IPS-18a (cell line): ENCODE data around the gene TENM4.

ENCODE experiments used
- H3K27ac ChIP-seq: one replicate; pipeline ENCODE4 v1.5.1; 2013; ENCODE audit warnings: low read length
- H3K27me3 ChIP-seq: one replicate; pipeline ENCODE4 v1.6.1; 2013; ENCODE audit warnings: mild to moderate bottlenecking, low read length; ENCODE audit not compliant: control insufficient read depth, insufficient read depth
- H3K36me3 ChIP-seq: one replicate; pipeline ENCODE4 v1.6.1; 2013; ENCODE audit warnings: low read depth, low read length; ENCODE audit not compliant: control insufficient read depth
- H3K4me1 ChIP-seq: one replicate; pipeline ENCODE4 v1.6.1; 2013; ENCODE audit warnings: low read depth, low read length; ENCODE audit not compliant: control insufficient read depth
- H3K4me3 ChIP-seq: one replicate; pipeline ENCODE4 v1.5.1; 2013; ENCODE audit warnings: low read length
- H3K9ac ChIP-seq: one replicate; pipeline ENCODE4 v1.6.1; 2013; ENCODE audit warnings: mild to moderate bottlenecking, low read length, moderate library complexity
- H3K9me3 ChIP-seq: one replicate; pipeline ENCODE4 v1.6.1; 2013; ENCODE audit warnings: low read depth, low read length; ENCODE audit not compliant: control insufficient read depth

The TENM4 gene

GRCh38 chr11:78809931-78810541 lies 630.8 kb downstream of the TENM4 start:
- no peak overlapping the region for H3K9ac ChIP-seq
- H3K4me3 ChIP-seq, result no peak overlapping the region
- no peaks in the 10 kb centered on the region for H3K36me3 ChIP-seq
- H3K27me3 ChIP-seq, result no peaks in the 10 kb centered on the region
- no peaks in the 10 kb centered on the region for H3K9me3 ChIP-seq
- peaks cover 15% of the 10 kb centered on the region for H3K4me1 ChIP-seq
- no peak overlapping the region for H3K27ac ChIP-seq

GRCh38 chr11:78808923-78809322 lies 631.9 kb downstream of the TENM4 start:
- no peaks in the 10 kb centered on the region for H3K36me3 ChIP-seq
- H3K27me3 ChIP-seq, result no peaks in the 10 kb centered on the region
- H3K9ac ChIP-seq, result no peak overlapping the region
- H3K27ac ChIP-seq, result no peak overlapping the region
- no peak overlapping the region for H3K4me3 ChIP-seq
- peaks cover 15% of the 10 kb centered on the region for H3K4me1 ChIP-seq
- no peaks in the 10 kb centered on the region for H3K9me3 ChIP-seq

GRCh38 chr11:78807351-78807750 lies 633.5 kb downstream of the TENM4 start:
- Histone ChIP-seq H3K4me1 (peaks cover 6% of the 10 kb centered on the region), H3K27ac (no peak overlapping the region), H3K36me3 (no peaks in the 10 kb centered on the region), H3K27me3 (no peaks in the 10 kb centered on the region), H3K9ac (no peak overlapping the region), H3K9me3 (no peaks in the 10 kb centered on the region), H3K4me3 (no peak overlapping the region)

GRCh38 chr11:78806214-78807004 lies 634.4 kb downstream of the TENM4 start:
- Histone ChIP-seq H3K9ac (no peak overlapping the region), H3K36me3 (no peaks in the 10 kb centered on the region)

GRCh38 chr11:78804991-78805390 lies 635.8 kb downstream of the TENM4 start:
- Histone ChIP-seq H3K9me3 (no peaks in the 10 kb centered on the region), H3K36me3 (no peaks in the 10 kb centered on the region), H3K4me3 (no peak overlapping the region), H3K27me3 (no peaks in the 10 kb centered on the region), H3K27ac (no peak overlapping the region), H3K4me1 (peaks cover 23% of the 10 kb centered on the region), H3K9ac (no peak overlapping the region)

More at GRCh38 chr11:78806214-78807004, 634.4 kb downstream of the TENM4 start:
- Histone ChIP-seq H3K4me1 (peaks cover 15% of the 10 kb centered on the region), H3K27ac (no peak overlapping the region), H3K9me3 (no peaks in the 10 kb centered on the region), H3K4me3 (no peak overlapping the region), H3K27me3 (no peaks in the 10 kb centered on the region)

GRCh38 chr11:78803995-78804394 lies 636.8 kb downstream of the TENM4 start:
- Histone ChIP-seq H3K9me3 (no peaks in the 10 kb centered on the region), H3K27me3 (no peaks in the 10 kb centered on the region), H3K4me3 (no peak overlapping the region), H3K9ac (no peak overlapping the region), H3K36me3 (no peaks in the 10 kb centered on the region), H3K4me1 (peaks cover 25% of the 10 kb centered on the region), H3K27ac (no peak overlapping the region)

GRCh38 chr11:78802058-78802761 lies 638.6 kb downstream of the TENM4 start:
- H3K27ac ChIP-seq, result no peak overlapping the region

GRCh38 chr11:78801161-78801884 lies 639.5 kb downstream of the TENM4 start:
- Histone ChIP-seq H3K4me1 (peaks cover 25% of the 10 kb centered on the region), H3K27me3 (no peaks in the 10 kb centered on the region), H3K36me3 (no peaks in the 10 kb centered on the region), H3K4me3 (no peak overlapping the region), H3K9me3 (no peaks in the 10 kb centered on the region), H3K27ac (no peak overlapping the region), H3K9ac (no peak overlapping the region)

More at GRCh38 chr11:78802058-78802761, 638.6 kb downstream of the TENM4 start:
- Histone ChIP-seq H3K4me1 (peaks cover 25% of the 10 kb centered on the region), H3K36me3 (no peaks in the 10 kb centered on the region), H3K27me3 (no peaks in the 10 kb centered on the region), H3K9ac (no peak overlapping the region), H3K4me3 (no peak overlapping the region), H3K9me3 (no peaks in the 10 kb centered on the region)

- Histone ChIP-seq H3K4me1 (peaks cover 25% of the 10 kb centered on the region), H3K4me3 (no peak overlapping the region), H3K9me3 (no peaks in the 10 kb centered on the region), H3K27ac (no peak overlapping the region), H3K36me3 (no peaks in the 10 kb centered on the region), H3K9ac (no peak overlapping the region), H3K27me3 (no peaks in the 10 kb centered on the region)
These were observed 640.1 kb downstream of the TENM4 start for GRCh38 chr11:78800756-78801155.

GRCh38 chr11:78800096-78800690 lies 640.6 kb downstream of the TENM4 start:
- Histone ChIP-seq H3K27ac (no peak overlapping the region), H3K4me1 (peaks cover 25% of the 10 kb centered on the region), H3K27me3 (no peaks in the 10 kb centered on the region), H3K9ac (no peak overlapping the region), H3K4me3 (no peak overlapping the region), H3K36me3 (no peaks in the 10 kb centered on the region), H3K9me3 (no peaks in the 10 kb centered on the region)

GRCh38 chr11:78798663-78799062 lies 642.2 kb downstream of the TENM4 start:
- no peak overlapping the region for H3K4me3 ChIP-seq
- H3K9ac ChIP-seq, result no peak overlapping the region
- no peak overlapping the region for H3K27ac ChIP-seq
- H3K4me1 ChIP-seq, result peaks cover 25% of the 10 kb centered on the region
- H3K27me3 ChIP-seq, result no peaks in the 10 kb centered on the region
- no peaks in the 10 kb centered on the region for H3K9me3 ChIP-seq
- H3K36me3 ChIP-seq, result no peaks in the 10 kb centered on the region
